Activated T-helper 1 cell treated with anti-CD3 and anti-CD28 coated beads, Interleukin-2, amount 50 U/mL, for 16 hours (primary cell): ENCODE data around the gene MAP3K12.
"Not testable (repeated sequence)": the region's sequence is repeated elsewhere in the genome, so short reads cannot be mapped to it uniquely, and the experiment has no call there.

Experiments used
- DNase-seq, 2 donors: peaks; one replicate each; pipeline ENCODE4 v3.0.0-alpha.2; 2020; ENCODE audit warnings: low read depth in 1 of 2, low spot score in 1 of 2

The MAP3K12 gene

DNA sequence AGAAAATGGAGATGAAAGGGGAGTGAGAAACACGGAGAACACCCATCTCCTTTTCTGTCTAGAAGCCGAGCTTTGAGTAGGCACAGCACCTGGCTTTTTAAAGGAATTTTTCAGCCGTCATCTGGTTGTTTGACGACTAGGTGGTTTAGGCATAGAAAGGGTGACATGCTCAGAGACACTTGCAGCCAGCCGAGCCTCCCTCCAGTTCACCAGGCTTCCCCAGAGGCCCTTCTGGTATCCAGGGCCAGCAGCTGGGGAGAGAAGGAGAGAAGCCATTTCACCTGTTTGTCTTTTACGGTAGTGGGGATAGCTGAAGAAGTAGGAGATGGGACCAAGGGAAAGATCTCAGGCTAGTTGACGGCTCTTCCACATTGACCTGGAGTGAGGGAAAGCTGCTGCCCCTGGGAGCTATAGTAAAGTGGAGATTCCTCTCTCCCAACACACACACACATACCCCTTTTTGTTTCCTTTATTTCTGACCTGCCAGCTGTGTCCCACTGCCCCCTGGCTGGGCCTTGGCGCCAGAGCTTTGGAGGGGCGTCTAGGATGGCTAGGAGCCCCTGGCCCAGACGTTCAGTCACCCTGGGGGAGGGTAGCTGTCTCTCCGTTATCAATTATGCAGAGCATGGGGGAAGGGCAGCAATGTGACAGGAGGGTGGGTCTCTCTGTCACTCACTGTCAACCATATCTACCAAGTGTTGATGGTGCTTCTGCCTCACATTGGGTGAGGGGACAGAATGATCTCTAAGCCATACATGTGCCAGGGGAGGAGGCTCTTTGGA, 5.5 kb downstream of the MAP3K12 start:
- DNase-seq = no peak

DNA sequence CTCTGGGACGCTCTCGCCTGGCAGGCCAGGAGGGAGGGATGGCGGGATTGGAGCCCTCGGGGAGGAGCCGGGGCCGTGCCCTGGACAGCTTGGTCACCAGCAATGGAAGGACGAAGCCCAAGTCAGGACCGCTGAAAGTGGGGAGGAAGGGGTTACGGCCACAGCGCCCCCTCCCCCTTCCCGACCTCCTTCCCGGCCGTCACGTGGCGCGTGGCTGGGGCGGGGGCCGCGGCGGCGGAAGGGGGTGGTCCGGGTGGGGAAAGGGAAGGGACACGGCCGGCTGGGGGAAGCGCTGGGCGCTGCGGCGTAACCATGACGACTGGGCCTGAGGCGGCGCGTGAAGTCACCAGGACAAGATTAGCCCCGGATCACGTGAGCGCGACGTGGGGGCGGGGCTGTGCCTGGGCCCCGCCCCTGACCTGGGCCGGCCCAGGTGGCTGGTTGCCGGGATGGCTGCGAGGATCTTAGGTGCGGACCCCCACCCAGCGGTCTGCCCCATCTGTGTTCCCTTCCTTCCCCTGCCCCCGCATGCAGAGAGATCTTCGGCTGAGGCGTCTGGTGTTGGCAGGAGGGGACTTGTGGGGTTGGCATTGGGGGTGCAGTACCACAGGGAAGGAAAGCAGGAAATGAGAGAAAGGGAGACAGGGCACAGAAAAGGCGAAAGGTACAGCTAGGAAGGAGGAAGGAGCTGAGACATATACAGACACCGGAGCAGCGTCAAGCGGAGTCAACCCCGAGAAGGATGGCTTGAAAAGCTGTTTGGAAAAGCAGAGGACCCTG, 6.2 kb downstream of the MAP3K12 start:
- peak; percentile 71 to 78 for DNase-seq

GRCh38 chr12:53492188-53492587, 7.1 kb downstream of the MAP3K12 start:
- DNase-seq = no peak

GRCh38 chr12:53489242-53489864, 9.9 kb downstream of the MAP3K12 start:
- no peak for DNase-seq

GRCh38 chr12:53486736-53487487, 12.3 kb downstream of the MAP3K12 start:
- DNase-seq = no peak

GRCh38 chr12:53485955-53486735, 13.1 kb downstream of the MAP3K12 start:
- DNase-seq = no peak

- DNase-seq = no peak
Measured at GRCh38 chr12:53484686-53485575, 14.3 kb downstream of the MAP3K12 start.

DNA sequence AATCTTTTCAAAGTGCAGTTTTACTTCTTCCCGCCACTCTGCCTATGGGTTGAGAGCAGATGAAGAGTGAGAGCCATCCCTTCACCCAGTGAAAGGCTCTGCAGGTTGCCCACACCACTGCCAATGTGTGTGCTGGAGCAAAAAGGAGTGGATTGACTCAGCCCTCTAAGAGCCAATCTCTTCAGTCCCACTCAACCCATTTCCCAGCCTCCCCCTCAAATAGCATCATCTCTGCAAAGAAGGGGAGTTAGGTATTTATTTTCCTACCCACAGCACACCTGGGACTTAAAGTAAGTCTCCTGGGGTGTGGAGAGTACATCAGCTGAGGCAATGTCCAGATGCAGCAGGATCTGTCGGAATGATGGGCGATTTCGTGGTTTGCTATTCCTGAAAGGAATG, 15.3 kb downstream of the MAP3K12 start:
- no peak for DNase-seq

GRCh38 chr12:53483225-53483978, 15.9 kb downstream of the MAP3K12 start:
- DNase-seq = no peak

DNA sequence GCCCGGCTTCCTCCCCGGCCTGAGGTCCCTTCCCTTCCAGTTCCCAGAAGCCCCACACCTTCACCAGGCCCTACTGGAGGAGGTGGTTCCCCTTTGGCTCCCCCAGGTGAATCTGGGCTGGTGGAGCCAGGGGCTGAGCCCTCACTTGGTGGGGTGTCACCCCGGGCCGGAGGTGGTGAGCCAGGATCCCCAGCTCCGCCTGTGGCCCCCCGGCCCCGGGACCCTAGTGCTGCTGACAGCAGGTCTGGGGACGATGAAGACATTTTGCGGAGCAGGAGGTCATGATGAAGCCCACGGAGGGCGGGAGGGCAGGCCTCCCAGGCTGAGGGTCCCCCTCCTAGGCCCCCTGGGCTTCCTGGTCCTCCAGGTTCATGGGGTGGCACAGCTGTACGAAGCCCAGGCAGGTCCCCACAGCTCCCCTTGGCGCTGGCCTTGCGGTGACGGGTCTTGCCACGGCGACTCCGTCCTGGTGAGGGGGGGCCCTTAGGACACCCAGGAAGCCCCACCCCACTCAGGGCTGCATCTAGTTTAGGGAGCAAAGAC, 16.6 kb downstream of the MAP3K12 start:
- DNase-seq = no peak

DNA sequence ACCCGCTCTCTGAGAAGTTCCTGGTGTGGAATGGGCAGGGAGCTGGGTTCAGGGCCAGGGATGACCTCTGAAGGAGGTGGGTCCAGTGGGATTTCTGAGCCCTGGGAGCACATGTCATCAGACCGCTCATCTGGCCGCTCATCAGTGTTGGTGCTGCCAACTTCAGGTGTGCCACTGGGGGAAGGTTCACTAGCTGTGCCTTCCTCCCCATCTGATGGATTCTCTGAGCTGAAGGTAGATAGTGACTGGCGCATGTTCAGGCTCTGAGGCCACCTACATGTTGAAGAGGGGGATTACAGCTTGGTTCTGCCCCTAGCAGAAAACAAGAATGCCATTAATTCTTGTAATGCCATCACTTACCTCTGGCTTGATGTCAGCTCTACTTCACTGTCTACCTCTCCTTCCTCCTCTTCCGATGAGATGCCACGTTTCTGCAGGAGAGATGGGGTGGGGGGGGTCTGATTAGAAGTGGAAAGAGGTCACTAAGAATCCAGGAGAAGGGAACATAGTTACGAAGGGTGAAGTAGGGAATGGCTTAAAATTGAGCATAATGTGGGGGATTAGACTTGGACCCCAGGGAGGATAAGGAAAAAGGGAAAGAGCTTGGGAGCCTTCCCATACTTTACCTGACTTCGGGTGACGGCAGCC, 17.2 kb downstream of the MAP3K12 start:
- no peak for DNase-seq

- DNase-seq = not testable (repeated sequence)
Measured at GRCh38 chr12:53481458-53481857, 17.8 kb downstream of the MAP3K12 start.

GRCh38 chr12:53480491-53481442, 18.5 kb downstream of the MAP3K12 start:
- DNase-seq = no peak

DNA sequence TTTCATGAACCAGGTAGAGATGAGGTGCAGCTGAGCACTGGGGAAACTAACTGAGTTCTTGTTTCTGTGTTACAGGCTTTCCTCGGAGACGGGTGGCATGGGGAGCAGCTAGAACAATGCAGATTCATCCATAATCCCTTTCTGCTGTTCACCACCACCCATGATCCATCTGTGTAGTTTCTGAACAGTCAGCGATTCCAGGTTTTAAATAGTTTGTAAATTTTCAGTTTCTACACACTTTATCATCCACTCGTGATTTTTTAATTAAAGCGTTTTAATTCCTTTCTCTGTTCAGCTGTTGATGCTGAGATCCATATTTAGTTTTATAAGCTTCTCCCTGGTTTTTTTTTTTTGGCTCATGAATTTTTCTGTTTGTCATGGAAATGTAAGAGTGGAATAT, 19.9 kb downstream of the MAP3K12 start:
- no peak for DNase-seq

GRCh38 chr12:53478865-53479264, 20.4 kb downstream of the MAP3K12 start:
- DNase-seq = no peak

- DNase-seq = no peak
Measured at GRCh38 chr12:53476769-53477209, 22.5 kb downstream of the MAP3K12 start.

DNA sequence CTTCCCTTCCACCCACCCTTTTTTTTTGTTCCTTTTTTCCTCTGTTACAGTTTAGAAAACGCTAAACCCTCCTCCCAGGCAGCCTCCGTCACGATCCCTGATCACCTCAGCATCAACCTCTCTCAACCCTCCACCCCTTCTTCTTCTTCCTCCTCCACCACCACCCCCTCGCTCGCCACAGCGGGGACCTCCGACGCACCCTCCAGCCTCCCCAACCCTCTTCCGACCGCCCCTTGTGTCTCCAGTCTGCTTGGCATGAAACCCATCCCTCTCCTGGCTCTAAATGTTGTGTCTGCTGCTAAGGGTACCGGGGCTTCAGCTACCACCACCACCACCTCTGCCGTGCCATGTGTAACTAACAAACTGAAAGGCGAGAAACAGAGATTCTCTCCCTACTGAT, 24.4 kb downstream of the MAP3K12 start:
- no peak for DNase-seq
